Progenitor cell of endocrine pancreas (in vitro differentiated cells): Measurements from ENCODE around the gene RFX1. TPM values are rescaled to one million over a fixed set of nuclear protein-coding genes. Genes with fewer than 3 reads are reported as not detected.

Experiments
- DNase-seq: peaks from one replicate; pipeline ENCODE4 v3.0.0; 2021; ENCODE audit warnings: low spot score; ENCODE audit not compliant: unreplicated experiment
- H3K27ac Mint-ChIP-seq: 2 replicates; pipeline ENCODE4 v1.8.0; 2021; ENCODE audit warnings: mild to moderate bottlenecking, moderate library complexity, mixed read lengths
- H3K27me3 Mint-ChIP-seq: 2 replicates; pipeline ENCODE4 v1.8.0; 2021; ENCODE audit warnings: mixed read lengths
- H3K36me3 Mint-ChIP-seq: 2 replicates; pipeline ENCODE4 v1.8.0; 2022; ENCODE audit warnings: mixed read lengths; ENCODE audit not compliant: insufficient read depth
- H3K4me1 Mint-ChIP-seq: 2 replicates; pipeline ENCODE4 v1.8.0; 2021; ENCODE audit warnings: low read depth, mixed read lengths
- H3K4me3 Mint-ChIP-seq: 2 replicates; pipeline ENCODE4 v1.8.0; 2021; ENCODE audit warnings: low read depth, mild to moderate bottlenecking, moderate library complexity, mixed read lengths
- H3K9me3 Mint-ChIP-seq: 2 replicates; pipeline ENCODE4 v1.8.0; 2021; ENCODE audit warnings: low read depth, mixed read lengths
- CTCF ChIP-seq: fragments of 200-600 bp; sonication (generic); IDR thresholded peaks from one replicate; pipeline ENCODE4 v1.5.0; 2021; ENCODE audit warnings: antibody characterized with exemption, mild to moderate bottlenecking; ENCODE audit not compliant: unreplicated experiment
- total RNA-seq: library from RNA; stranded (reverse); gene quantifications from 2 replicates; pipeline ENCODE4 v1.2.1, GENCODE V29; 2021

Gene RFX1
- total RNA-seq, 1 donor from 2014 or later, result 26.5 TPM

GRCh38 chr19:13957051-13957450 lies 49.1 kb downstream of the RFX1 start:
- H3K4me1 Mint-ChIP-seq, result peaks cover 5% of the 10 kb centered on the region

GRCh38 chr19:13956365-13956744 lies 49.8 kb downstream of the RFX1 start:
- Mint-ChIP-seq H3K9me3 (no peaks in the 10 kb centered on the region), H3K27me3 (no peaks in the 10 kb centered on the region), H3K36me3 (peaks cover 6% of the 10 kb centered on the region), H3K27ac (no peak overlapping the region), H3K4me3 (no peak overlapping the region), H3K4me1 (peaks cover 5% of the 10 kb centered on the region)
- TF ChIP-seq CTCF, result no peak
- no peak for DNase-seq

More at GRCh38 chr19:13957051-13957450, 49.1 kb downstream of the RFX1 start:
- Mint-ChIP-seq H3K27me3 (no peaks in the 10 kb centered on the region), H3K9me3 (no peaks in the 10 kb centered on the region), H3K36me3 (peaks cover 9% of the 10 kb centered on the region), H3K4me3 (no peak overlapping the region), H3K27ac (no peak overlapping the region)
- TF ChIP-seq CTCF, result no peak
- no peak for DNase-seq

GRCh38 chr19:13955662-13956364 lies 50.3 kb downstream of the RFX1 start:
- no peak for TF ChIP-seq CTCF
- H3K27ac Mint-ChIP-seq, result no peak overlapping the region
- no peaks in the 10 kb centered on the region for H3K27me3 Mint-ChIP-seq
- H3K36me3 Mint-ChIP-seq, result peaks cover 5% of the 10 kb centered on the region
- DNase-seq, result no peak
- no peak overlapping the region for H3K4me3 Mint-ChIP-seq
- no peaks in the 10 kb centered on the region for H3K9me3 Mint-ChIP-seq
- peaks cover 5% of the 10 kb centered on the region for H3K4me1 Mint-ChIP-seq

- Mint-ChIP-seq H3K36me3 (peaks cover 2% of the 10 kb centered on the region), H3K27ac (no peak overlapping the region)
These were observed 51.9 kb downstream of the RFX1 start for GRCh38 chr19:13954185-13954584.

GRCh38 chr19:13952931-13953531 lies 53.1 kb downstream of the RFX1 start:
- H3K27ac Mint-ChIP-seq, result peak overlapping the region; percentile 81
- no peak for TF ChIP-seq CTCF
- H3K4me1 Mint-ChIP-seq, result peaks cover 5% of the 10 kb centered on the region
- H3K27me3 Mint-ChIP-seq, result no peaks in the 10 kb centered on the region
- no peaks in the 10 kb centered on the region for H3K9me3 Mint-ChIP-seq
- DNase-seq, result no peak
- H3K4me3 Mint-ChIP-seq, result peak overlapping the region; percentile 86
- no peaks in the 10 kb centered on the region for H3K36me3 Mint-ChIP-seq

More at GRCh38 chr19:13954185-13954584, 51.9 kb downstream of the RFX1 start:
- H3K27me3 Mint-ChIP-seq, result no peaks in the 10 kb centered on the region
- no peak for DNase-seq
- peak overlapping the region; percentile 58 for H3K4me3 Mint-ChIP-seq
- no peaks in the 10 kb centered on the region for H3K9me3 Mint-ChIP-seq
- H3K4me1 Mint-ChIP-seq, result peaks cover 5% of the 10 kb centered on the region
- no peak for TF ChIP-seq CTCF
